ENCODE results near the gene CCND1.
"Not testable (repeated sequence)": the region's sequence is repeated elsewhere in the genome, so short reads cannot be mapped to it uniquely, and the experiment has no call there.

CCND1 gene

GRCh38 chr11:69618237-69618636 lies 22.7 kb upstream of the CCND1 start:
- DNase-seq, result no peak

- DNase-seq, result no peak
Measured at GRCh38 chr11:69620683-69621290, 20.2 kb upstream of the CCND1 start.

DNA sequence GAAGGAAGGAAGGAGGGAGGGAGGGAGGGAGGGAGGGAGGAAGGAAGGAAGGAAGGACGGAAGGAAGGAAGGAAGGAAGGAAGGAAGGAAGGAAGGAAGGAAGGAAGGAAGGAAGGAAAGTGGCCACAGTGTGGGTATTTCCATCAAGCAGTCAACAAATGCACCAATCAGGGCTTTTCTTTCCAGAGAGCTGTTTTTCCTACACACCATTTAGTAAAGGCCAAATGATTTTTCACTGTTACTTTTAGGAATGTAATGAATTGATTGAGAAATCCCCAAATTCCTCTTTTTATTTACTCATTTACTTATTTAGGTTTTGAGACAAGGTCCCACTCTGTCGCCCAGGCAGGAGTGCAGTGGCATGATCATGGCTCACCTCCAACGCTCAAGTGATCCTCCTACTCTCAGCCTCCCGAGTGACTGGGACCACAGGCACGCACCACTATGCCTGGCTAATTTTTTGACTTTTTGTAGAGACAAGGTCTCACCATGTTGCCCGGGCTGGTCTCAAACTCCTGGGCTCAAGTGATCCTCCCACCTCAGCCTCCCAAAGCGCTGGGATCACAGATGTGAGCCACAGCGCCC lies 18.8 kb upstream of the CCND1 start:
- not testable (repeated sequence) for DNase-seq

DNA sequence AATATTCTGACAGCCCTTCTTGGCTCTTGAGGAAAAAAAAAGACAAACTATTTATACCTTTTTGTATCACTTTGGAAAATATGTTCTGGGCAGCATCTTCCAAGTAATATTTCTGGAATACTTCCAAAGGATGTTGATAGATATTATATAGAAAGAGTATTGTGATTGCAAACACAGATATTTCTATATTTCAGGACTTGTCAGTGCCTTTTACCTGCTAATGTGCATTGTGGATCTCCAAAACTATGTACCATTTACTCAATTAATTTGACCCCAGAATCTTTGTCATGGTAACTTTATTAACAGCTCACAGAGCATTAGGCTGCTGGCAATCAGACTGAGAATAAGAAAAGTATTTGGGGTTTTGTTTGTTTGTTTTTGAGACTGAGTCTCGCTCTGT lies 16.7 kb upstream of the CCND1 start:
- no peak for DNase-seq

DNA sequence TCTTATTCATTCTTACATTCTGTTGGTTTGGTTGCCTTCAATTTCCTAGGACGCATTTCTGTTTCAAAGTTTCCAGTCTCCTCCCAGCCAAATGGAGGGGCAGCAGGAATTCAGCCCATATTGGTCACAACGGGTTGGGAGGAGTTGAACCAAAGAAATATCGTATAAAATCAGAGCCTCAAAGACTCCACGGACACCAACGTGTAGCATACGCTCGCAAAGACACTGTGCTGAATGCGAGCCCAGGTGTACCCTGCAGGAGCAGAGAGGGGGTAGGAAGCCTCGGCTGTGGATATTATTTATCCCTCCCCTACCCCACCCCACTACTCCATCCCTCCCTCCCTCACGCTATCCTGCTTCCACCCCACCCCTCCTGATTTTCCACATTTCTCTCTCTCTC lies 15.5 kb upstream of the CCND1 start:
- no peak for DNase-seq

DNA sequence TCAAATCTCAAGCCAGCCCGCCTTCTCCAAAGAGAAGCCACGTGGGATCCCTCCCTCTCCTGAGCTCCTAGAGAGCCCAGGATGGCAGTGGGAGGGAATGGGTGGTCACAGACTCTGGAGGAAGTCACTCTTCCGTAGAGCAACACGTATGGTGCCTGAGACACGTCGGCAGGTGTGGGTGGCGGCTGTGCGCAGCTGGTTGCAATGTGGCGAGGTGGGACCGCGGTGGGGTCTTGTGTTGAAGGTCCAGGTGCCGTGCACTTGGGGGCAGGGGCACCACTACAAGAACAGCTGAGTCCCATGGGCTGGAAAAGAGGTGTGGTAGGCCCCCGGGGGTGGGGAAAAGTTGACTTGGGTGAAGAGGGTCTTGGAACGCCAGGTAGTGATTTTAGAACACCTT lies 13.4 kb upstream of the CCND1 start:
- DNase-seq, result no peak

DNA sequence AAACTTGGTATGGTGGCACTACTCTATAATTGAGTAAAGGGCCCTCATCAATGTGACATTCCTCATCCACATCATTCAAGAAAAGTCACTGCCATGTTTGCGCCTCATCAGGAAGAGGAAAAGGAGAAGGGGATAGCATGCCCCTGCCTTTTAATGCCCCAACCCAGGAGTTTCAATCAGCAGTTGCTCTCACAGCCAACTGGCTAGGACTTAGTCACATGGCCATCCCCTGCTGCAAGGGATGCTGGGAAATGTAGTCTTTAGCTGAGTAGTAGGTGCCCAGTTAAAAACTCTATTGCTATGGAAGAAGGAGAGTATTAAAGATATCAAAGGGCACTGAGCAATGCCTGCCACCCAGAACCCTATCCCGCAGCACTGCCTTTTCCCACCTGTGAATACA lies 10.9 kb upstream of the CCND1 start:
- no peak for DNase-seq

DNA sequence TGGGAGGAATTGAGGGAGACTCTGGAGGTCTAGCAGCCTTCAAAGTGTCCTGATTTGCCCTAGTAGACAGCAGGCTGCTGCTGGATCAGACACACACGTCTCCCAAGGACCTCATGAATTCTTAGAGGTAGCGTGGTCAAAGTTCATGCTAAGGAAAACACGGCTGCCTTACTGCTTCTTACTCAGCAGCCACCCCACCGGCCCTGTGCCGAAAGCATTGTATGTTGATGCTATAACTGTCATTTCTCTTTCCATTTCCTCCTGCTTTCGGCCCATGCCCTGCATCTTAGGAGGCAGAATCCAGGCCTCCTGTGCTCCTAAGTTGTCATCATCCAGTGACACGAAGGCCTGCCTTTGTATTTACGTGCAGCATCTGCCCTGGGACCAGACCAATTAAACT lies 10.5 kb upstream of the CCND1 start:
- no peak for DNase-seq

GRCh38 chr11:69632900-69633299 lies 8.1 kb upstream of the CCND1 start:
- DNase-seq, result no peak

- no peak for DNase-seq
Measured at GRCh38 chr11:69634069-69634468, 6.9 kb upstream of the CCND1 start.

- no peak for DNase-seq
Measured at GRCh38 chr11:69634590-69634989, 6.4 kb upstream of the CCND1 start.

DNA sequence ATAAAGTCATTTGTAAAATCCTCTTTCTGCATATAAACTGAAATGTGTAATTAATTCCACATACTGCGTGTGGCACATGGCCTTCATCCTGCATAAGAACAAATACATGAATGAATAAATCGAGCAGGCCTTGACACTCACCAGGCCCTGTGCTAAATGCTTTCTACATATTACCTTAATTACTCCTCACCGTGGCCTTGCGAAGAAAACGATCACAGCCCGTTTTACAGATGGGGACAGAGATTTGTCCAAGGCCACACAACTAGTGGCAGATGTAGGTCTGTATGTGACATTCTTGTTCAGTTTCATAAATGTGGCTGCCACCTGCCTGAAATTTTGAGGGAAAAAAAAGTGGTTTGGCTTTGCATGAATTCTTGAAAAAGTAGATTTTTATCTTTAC lies 5.8 kb upstream of the CCND1 start:
- no peak for DNase-seq

DNA sequence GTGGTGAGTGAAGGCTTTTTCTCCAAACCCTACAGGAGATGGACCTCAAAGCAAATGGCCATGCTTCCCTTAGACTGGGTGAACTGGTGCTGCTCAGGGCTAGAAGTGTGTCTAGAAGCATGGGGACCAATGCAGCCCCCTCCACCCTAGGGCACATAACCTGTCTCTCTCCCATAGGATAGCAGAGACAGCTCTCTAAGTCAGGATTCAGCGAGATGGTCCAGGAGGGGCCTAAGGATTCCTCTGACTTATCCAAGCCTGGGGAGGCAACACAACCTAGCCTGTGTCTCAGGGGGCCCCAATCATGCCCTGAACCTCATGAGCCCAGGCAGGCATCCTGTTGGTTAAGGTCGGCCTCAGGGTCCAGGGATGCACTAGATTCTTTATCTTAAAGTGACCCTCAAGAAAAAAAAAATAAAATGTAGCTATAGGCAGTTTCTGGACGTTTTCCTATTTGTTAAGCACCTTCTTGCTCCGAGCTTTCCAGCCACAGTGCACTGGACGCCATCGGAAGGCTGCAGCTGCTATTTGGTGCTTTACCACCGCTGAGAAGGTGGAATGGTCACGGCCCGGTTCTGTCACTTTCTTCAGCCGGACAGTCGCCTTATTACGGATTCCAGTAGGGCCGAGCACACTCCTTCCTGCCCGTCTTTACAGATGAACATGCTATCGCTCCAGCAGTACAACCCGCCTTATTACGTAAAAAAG lies 5.0 kb upstream of the CCND1 start:
- no peak for DNase-seq

DNA sequence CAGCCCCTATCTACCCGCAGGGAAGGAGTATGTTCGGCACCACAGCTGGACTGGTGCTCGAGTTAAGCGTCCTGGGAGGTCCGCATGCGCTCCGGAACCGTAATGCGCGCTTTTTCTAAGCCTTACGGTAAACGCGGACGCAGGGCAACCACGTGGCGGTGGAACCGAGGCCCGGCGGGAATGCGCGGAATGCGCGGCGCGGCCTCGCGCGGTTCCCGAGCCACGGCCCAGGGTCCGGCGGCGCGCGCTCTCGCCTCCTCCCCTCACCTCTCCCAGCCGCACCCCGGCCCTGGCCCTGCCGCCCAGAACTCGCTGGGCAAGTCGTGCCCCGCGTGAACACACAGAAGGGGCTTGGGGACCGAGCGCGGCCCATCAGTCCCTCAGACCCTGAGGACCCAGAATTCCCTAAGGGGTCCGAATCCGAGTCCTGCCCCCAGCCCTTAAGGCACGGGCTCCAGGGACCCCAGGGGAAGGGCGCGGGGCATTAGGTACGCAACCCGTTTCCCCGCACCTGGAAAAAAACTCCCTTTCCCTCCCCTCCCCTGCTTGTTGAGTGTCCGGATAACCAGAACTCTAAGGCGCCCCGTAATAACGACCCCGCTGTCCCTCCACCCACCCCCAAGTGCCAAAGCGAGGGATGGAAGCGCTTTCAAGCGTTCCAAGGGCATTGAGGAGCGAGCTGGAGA lies 4.3 kb upstream of the CCND1 start:
- DNase-seq, result no peak

- no peak for DNase-seq
Measured at GRCh38 chr11:69637198-69637940, 3.6 kb upstream of the CCND1 start.

DNA sequence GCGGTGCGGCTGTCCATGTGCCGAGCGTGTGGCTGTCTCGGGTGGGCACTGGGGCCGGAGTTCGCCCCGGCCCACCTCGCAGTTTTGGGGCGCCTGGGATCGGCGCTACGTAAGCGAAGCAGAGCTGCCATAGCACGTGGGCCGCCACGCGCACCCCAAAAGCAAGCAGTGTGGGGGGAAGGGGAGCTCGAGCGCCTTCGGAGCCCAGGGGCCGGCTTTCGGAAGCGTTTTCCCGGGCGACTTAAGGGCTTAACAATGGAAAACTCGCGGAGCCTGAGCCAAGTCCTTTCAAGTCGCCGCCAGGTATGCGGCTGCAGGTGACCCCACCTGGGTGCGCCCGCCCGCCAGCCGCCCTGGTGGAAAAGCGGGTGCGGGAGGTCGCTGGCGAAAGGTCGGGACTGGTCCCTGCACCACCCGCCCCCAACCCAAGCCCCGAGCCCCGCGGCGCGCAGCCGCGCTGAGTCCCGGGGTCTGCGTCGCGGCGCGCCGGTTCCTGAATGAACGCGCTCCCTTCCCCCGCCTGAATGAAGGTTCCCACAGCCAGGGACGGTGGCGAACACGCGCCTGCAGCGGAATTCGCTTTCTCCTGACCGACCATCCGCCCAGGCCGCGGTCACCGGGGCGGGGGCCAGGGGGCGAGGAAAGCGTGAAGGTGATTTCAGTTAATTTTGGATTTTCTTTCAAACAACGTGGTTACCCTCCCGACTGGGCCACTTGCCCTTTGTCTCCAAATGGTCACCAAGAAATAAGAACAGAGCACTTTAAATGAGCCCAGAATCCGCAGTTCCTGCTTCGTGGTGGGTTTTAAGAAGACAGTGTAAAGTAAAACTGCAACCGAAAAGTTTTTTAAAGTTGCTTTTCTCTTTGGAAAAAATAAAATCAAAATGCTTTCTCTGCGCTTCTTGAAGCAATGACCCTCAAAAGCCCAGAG lies 2.8 kb upstream of the CCND1 start:
- DNase-seq, result no peak

- no peak for DNase-seq
Measured at GRCh38 chr11:69638941-69639681, 1.8 kb upstream of the CCND1 start.

DNA sequence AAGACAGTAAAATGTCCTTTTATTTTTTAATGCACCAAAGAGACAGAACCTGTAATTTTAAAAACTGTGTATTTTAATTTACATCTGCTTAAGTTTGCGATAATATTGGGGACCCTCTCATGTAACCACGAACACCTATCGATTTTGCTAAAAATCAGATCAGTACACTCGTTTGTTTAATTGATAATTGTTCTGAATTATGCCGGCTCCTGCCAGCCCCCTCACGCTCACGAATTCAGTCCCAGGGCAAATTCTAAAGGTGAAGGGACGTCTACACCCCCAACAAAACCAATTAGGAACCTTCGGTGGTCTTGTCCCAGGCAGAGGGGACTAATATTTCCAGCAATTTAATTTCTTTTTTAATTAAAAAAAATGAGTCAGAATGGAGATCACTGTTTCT lies 1.1 kb upstream of the CCND1 start:
- DNase-seq, result no peak

DNA sequence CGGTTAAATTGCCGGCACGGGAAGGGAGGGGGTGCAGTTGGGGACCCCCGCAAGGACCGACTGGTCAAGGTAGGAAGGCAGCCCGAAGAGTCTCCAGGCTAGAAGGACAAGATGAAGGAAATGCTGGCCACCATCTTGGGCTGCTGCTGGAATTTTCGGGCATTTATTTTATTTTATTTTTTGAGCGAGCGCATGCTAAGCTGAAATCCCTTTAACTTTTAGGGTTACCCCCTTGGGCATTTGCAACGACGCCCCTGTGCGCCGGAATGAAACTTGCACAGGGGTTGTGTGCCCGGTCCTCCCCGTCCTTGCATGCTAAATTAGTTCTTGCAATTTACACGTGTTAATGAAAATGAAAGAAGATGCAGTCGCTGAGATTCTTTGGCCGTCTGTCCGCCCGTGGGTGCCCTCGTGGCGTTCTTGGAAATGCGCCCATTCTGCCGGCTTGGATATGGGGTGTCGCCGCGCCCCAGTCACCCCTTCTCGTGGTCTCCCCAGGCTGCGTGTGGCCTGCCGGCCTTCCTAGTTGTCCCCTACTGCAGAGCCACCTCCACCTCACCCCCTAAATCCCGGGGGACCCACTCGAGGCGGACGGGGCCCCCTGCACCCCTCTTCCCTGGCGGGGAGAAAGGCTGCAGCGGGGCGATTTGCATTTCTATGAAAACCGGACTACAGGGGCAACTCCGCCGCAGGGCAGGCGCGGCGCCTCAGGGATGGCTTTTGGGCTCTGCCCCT lies 529 bp upstream of the CCND1 start:
- no peak for DNase-seq

GRCh38 chr11:69641681-69642548 lies 959 bp downstream of the CCND1 start:
- no peak for DNase-seq
